Measurements from ENCODE around the gene JARID2.
"Not testable (repeated sequence)": the region's sequence is repeated elsewhere in the genome, so short reads cannot be mapped to it uniquely, and the experiment has no call there.

Gene JARID2

GRCh38 chr6:15316754-15317153, 70.9 kb downstream of the JARID2 start:
- no peak for DNase-seq

GRCh38 chr6:15317251-15317650, 71.4 kb downstream of the JARID2 start:
- no peak for DNase-seq

- no peak for DNase-seq
Measured at GRCh38 chr6:15317934-15318902, 72.3 kb downstream of the JARID2 start.

GRCh38 chr6:15319677-15320076, 73.8 kb downstream of the JARID2 start:
- DNase-seq, result no peak

DNA sequence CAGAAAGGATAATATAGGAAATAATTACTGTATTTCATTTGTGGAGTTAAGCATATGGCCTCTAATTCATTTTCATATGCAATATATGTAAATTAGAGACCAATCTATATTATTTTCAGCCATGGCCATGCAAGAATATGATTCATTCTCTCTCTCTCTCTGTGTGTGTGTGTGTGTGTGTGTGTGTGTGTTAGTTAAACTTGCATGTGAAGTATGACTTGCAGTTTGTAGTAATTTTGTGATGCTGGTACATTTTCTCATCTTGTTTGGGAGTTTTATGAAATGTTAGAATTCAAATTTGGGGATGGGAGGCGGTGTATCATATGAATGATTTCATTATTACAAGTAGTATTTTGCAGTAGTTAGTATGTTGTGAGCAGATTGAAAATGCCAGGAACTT, 74.8 kb downstream of the JARID2 start:
- DNase-seq, result no peak

DNA sequence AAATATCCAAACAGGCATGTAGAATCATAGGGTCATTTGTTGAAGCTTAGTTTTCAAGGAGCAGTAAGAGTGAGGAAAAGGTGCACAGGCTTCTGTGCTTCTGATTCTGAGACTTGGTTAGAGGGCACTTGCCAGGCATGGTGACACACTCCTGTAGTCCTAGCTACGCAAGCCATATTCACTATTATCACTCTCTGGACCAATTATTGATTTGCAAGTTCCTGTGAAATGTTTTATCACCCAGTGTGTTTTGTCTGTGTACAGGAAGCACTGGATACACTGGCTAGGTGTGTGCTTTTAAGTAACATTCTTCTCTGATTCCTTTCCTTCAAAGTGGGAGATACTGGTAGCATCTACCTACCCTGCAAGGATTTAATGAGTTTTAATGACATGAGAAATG, 76.3 kb downstream of the JARID2 start:
- no peak for DNase-seq

- DNase-seq, result peak; percentile 6
Measured at GRCh38 chr6:15322781-15323536, 77.1 kb downstream of the JARID2 start.

GRCh38 chr6:15323611-15324010, 77.7 kb downstream of the JARID2 start:
- not testable (repeated sequence) for DNase-seq

DNA sequence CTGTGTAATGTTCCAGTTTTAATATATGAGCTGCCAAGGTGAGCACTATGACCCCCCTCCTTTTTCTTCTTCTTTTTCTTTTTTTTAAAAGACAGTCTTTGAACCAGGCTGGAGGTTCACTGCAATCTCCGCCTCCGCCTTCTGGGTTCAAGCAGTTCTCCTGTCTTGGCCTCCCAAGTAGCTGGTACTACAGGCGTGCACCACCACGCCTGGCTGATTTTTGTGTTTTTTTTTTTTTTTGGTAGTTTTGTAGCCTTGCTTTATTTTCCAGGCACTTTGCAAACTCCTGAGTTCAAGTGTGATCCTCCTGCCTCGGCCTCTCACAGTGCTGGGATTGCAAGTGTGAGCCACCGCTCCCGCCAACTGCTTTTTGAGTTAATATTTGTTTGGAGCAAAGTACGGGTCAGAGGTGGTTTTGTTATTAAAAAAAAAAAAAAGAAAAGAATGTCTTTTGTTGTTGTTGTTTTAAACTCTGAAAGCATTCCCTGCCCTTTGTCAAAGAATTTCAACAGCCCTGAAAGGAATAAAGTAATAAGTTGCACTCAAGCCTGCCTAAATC, 78.6 kb downstream of the JARID2 start:
- DNase-seq, result no peak

- no peak for DNase-seq
Measured at GRCh38 chr6:15325540-15325955, 79.7 kb downstream of the JARID2 start.

- DNase-seq, result no peak
Measured at GRCh38 chr6:15326067-15326614, 80.3 kb downstream of the JARID2 start.

DNA sequence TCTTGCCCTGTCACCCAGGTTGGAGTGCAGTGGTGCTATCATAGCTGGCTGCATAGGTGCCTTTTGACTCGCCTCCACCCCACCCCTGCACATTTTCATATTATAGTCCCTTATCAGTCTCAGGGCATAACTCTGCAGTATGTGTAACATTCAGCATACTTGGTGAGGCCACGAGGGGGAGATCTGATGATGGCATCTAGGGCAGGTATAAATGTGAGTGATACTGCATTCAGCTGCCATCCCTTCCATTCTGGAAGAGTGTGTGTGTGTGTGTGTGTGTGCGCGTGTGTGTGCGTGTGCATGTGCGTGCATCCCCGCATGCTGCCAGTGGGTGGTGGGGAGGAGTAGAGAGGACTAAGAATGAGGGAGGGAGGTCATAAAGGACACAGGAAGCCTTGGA, 81.4 kb downstream of the JARID2 start:
- DNase-seq, result no peak

DNA sequence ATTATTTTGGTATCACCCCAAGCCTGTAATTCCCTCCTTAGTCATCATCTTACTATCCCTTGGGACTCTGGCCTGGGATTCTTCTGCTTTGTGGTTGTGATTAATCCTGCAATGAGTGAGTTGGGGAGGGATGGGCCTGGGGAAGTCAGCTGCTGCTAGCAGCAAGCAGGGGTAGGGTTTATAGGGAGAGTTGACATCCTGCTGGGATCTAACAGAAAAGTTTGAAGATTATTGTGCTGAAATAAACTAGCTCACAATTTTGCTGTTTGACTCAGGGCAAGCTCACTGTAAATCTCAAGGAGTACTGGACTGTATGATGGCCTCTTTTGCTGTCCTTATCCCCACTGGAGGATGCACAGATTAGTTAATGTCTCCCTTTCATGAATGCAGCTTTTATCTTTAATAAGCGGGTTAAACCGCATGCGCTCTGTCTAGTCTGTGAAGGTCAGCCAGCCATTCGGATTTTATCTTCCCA, 83.4 kb downstream of the JARID2 start:
- peak; percentile 48 for DNase-seq

GRCh38 chr6:15330174-15330944, 84.5 kb downstream of the JARID2 start:
- no peak for DNase-seq

DNA sequence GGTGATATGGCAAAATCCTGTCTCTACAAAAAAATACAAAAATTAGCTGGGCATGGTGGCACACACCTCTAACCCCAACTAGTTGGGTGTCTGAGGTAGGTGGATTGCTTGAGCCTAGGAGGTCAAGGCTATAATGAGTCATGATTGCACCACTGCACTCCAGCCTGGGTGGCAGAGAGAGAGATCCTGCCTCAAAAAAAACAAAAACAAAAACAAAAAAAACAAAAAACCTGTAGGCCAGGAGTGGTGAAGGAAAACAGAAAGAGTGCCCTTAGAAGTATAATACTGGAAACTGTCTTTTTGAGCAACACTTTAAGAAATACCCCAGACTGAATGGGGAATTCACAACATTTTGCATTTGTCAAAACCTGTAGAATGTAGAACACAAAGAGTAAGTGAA, 85.3 kb downstream of the JARID2 start:
- DNase-seq, result no peak

- DNase-seq, result no peak
Measured at GRCh38 chr6:15331629-15332251, 85.9 kb downstream of the JARID2 start.

DNA sequence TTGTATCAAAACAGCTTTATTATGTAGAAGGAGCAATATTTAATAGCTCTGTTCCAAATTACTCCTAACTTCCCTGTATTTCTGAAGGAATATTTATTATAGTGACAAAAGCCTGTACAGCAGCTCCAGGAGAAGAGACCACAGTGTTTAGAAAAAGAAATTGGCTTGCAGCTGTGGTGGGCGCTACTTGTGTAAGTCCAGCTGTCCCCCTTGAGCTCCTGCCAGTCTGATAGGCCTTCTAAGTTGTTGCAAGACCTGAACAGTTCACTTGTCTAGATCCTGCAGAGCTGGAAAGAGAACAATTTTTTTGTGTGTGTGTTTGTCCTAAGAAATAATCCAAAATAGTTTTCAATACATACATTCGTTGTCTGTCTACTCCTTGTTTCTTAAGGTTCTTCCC, 86.6 kb downstream of the JARID2 start:
- DNase-seq, result no peak

GRCh38 chr6:15335385-15335784, 89.5 kb downstream of the JARID2 start:
- DNase-seq, result no peak

- DNase-seq, result no peak
Measured at GRCh38 chr6:15335916-15336315, 90.0 kb downstream of the JARID2 start.

DNA sequence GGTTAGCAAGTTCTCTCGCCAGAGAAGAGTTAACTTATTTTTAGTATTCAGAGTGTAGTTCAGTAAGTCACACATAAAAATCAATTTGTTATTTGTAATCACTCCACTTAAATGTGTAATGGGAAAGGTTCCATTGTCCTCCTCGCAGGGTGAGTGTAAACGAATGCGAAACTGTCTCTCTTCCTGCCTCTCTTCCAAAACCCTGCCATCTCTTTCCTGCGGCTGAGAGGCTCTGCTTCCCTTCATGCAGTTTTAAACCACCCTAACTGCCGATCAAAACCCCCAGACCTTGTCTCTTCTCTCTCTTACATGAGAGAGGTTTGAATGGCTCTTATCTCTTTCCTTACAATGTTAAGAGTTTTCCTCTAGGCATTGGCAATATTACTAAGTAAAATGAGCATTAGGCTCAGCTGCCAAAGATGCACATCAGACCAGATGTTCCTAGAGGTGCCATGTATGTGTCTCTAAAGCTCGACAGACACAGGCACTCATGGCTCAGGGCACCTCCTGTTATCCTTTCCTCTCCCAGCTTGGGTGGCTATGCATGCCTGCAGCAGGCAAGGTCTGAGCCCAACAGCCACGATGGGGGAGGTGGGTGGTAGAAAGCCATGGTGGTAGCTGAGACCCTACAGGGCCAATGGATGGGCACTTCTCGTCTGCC, 91.2 kb downstream of the JARID2 start:
- DNase-seq, result no peak

GRCh38 chr6:15337582-15337981, 91.7 kb downstream of the JARID2 start:
- DNase-seq, result no peak

Data from amniotic stem cell (primary cell).